HepG2 (cell line): ENCODE data around the gene AKT2. TPM values are rescaled to one million over a fixed set of nuclear protein-coding genes. Genes with fewer than 3 reads are reported as not detected.

Experiments
- FOXO1 ChIP-seq: sonication (generic); formaldehyde crosslinking; IDR thresholded peaks from 2 replicates; pipeline ENCODE4 v1.4.0; 2020; ENCODE audit warnings: missing genetic modification reagents
- SIX4 ChIP-seq: sonication (generic); formaldehyde crosslinking; IDR thresholded peaks from 2 replicates; pipeline ENCODE4 v1.4.0; 2020; ENCODE audit warnings: missing genetic modification reagents
- polyA plus RNA-seq, 8 experiments: library from polyadenylated mRNA; depleted of rRNA in 3 of 8; stranded (reverse) in 7 of 8; unstranded in 1 of 8; fragments of >200 nt; fragmentation: Illumina TruSeq in 4 of 8; extraction: Trizol in 4 of 8; gene quantifications; 2 replicates each; pipeline versions ENCODE4 v1.2.1 to v1.2.3, GENCODE V29; 2011 to 2016; ENCODE audit warnings: low read depth in 4 of 8, missing spikeins in 1 of 8, mixed read lengths in 1 of 8; ENCODE audit not compliant: insufficient read depth in 1 of 8
- total RNA-seq, 5 experiments: library from RNA; depleted of rRNA; stranded (reverse); fragments of >200 nt; fragmentation: Illumina TruSeq; extraction: Trizol; gene quantifications; 2 replicates each; pipeline ENCODE4 v1.2.3, GENCODE V29; 2016; ENCODE audit warnings: low read depth in 1 of 5
- TF ChIP-seq, protein P1 (sequence below): IDR thresholded peaks from 2 replicates; pipeline ENCODE4 v1.4.0; 2020; ENCODE audit warnings: mild to moderate bottlenecking, missing genetic modification reagents
- TF ChIP-seq, protein P2 (sequence below): sonication (generic); formaldehyde crosslinking; IDR thresholded peaks from 2 replicates; pipeline ENCODE4 v1.5.1; 2020; ENCODE audit warnings: mild to moderate bottlenecking, missing genetic modification reagents, moderate library complexity

Gene AKT2
- total and polyA plus RNA-seq, 2 of the 13 experiments (the other 11 are each of a cell fraction or from before 2014, with no cell fraction given): 82.1 to 173 TPM

DNA sequence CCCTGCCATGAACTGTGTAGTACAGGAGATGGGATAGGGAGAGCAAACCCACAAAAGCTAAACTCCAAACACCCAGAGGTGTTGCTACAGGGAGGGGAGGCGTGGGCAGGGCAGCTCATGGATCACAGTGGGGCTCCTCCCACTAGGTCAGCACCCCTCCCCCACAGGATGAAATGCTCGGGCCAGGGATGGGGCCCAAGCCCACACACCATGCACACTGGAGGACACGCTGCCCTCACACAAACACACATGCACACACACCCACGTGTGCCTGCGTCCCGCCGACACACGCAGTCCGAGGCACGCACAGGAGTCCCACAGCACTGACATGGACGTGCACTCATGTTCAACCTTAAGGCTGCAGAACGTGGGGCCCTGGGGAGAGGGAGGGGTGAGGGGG, 52.7 kb downstream of the AKT2 start (continued):
- TF ChIP-seq, protein P1, sequence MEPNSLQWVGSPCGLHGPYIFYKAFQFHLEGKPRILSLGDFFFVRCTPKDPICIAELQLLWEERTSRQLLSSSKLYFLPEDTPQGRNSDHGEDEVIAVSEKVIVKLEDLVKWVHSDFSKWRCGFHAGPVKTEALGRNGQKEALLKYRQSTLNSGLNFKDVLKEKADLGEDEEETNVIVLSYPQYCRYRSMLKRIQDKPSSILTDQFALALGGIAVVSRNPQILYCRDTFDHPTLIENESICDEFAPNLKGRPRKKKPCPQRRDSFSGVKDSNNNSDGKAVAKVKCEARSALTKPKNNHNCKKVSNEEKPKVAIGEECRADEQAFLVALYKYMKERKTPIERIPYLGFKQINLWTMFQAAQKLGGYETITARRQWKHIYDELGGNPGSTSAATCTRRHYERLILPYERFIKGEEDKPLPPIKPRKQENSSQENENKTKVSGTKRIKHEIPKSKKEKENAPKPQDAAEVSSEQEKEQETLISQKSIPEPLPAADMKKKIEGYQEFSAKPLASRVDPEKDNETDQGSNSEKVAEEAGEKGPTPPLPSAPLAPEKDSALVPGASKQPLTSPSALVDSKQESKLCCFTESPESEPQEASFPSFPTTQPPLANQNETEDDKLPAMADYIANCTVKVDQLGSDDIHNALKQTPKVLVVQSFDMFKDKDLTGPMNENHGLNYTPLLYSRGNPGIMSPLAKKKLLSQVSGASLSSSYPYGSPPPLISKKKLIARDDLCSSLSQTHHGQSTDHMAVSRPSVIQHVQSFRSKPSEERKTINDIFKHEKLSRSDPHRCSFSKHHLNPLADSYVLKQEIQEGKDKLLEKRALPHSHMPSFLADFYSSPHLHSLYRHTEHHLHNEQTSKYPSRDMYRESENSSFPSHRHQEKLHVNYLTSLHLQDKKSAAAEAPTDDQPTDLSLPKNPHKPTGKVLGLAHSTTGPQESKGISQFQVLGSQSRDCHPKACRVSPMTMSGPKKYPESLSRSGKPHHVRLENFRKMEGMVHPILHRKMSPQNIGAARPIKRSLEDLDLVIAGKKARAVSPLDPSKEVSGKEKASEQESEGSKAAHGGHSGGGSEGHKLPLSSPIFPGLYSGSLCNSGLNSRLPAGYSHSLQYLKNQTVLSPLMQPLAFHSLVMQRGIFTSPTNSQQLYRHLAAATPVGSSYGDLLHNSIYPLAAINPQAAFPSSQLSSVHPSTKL (CRISPR knock-in tag): no peak
- TF ChIP-seq, protein P2, sequence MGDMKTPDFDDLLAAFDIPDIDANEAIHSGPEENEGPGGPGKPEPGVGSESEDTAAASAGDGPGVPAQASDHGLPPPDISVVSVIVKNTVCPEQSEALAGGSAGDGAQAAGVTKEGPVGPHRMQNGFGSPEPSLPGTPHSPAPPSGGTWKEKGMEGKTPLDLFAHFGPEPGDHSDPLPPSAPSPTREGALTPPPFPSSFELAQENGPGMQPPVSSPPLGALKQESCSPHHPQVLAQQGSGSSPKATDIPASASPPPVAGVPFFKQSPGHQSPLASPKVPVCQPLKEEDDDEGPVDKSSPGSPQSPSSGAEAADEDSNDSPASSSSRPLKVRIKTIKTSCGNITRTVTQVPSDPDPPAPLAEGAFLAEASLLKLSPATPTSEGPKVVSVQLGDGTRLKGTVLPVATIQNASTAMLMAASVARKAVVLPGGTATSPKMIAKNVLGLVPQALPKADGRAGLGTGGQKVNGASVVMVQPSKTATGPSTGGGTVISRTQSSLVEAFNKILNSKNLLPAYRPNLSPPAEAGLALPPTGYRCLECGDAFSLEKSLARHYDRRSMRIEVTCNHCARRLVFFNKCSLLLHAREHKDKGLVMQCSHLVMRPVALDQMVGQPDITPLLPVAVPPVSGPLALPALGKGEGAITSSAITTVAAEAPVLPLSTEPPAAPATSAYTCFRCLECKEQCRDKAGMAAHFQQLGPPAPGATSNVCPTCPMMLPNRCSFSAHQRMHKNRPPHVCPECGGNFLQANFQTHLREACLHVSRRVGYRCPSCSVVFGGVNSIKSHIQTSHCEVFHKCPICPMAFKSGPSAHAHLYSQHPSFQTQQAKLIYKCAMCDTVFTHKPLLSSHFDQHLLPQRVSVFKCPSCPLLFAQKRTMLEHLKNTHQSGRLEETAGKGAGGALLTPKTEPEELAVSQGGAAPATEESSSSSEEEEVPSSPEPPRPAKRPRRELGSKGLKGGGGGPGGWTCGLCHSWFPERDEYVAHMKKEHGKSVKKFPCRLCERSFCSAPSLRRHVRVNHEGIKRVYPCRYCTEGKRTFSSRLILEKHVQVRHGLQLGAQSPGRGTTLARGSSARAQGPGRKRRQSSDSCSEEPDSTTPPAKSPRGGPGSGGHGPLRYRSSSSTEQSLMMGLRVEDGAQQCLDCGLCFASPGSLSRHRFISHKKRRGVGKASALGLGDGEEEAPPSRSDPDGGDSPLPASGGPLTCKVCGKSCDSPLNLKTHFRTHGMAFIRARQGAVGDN (CRISPR knock-in tag): peak; percentile 39; the same call in 1 of the 2 replicates
- TF ChIP-seq FOXO1 (no peak), SIX4 (CRISPR knock-in tag) (no peak)
